ENCODE measurements around the gene RNF135. TPM values are rescaled to one million over a fixed set of nuclear protein-coding genes. Genes with fewer than 3 reads are reported as not detected.
"Not testable (repeated sequence)": the region's sequence is repeated elsewhere in the genome, so short reads cannot be mapped to it uniquely, and the experiment has no call there.

The RNF135 gene
- total RNA-seq, 1 experiment from 2014 or later: 24.4 TPM

- no peak for DNase-seq (ENCODE audit: low spot score)
These were observed 27.0 kb downstream of the RNF135 start for GRCh38 chr17:30997842-30998241.

DNA sequence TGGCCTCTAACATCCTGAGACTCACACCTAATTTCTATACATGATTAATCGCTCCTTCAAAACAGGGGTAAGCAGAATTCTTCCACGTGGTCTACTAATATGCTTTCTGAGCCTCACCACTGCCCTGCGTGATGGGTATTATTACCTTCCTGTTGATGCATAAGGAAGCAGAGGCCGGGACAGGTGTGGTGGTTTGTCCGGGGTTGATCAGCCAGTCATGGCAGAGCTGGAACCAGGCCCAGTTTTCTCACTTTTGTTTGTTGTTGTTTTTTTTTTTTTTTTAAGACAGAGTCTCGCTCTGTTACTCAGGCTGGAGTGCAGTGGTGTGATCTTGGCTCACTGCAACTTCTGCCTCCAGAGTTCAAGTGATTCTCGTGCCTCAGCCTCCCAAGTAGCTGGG is 31.2 kb downstream of the RNF135 start:
- DNase-seq (ENCODE audit: low spot score): no peak

DNA sequence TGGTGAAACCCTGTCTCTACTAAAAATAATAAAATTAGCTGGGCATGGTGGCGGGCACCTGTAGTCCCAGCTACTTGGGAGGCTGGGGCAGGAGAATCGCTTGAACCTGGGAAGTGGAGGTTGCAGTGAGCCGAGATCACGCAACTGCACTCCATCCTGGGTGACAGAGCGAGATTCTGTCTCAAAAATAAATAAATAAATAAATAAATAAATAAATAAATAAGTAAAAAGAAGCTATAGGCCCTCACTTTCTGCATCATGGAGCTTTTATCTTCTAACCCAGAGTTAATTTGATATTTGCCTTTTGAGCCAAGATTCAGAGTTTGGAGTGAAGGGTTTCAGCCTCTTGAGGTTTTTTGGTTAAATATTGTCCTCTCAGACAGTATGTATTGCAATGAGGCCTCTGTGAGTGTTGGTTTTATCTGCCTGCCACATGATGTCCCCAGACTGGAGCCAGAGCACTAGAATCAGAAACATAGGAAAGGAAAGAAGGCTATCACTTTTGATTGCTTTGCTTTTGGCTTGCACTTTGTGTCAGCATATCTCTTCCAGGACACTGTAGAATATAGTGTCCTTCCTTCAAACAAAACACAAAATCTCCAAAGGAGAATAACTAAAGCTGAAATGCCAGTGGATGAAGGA is 32.5 kb downstream of the RNF135 start:
- no peak for DNase-seq (ENCODE audit: low spot score)

GRCh38 chr17:31004160-31004559 is 33.3 kb downstream of the RNF135 start:
- DNase-seq (ENCODE audit: low spot score): no peak

DNA sequence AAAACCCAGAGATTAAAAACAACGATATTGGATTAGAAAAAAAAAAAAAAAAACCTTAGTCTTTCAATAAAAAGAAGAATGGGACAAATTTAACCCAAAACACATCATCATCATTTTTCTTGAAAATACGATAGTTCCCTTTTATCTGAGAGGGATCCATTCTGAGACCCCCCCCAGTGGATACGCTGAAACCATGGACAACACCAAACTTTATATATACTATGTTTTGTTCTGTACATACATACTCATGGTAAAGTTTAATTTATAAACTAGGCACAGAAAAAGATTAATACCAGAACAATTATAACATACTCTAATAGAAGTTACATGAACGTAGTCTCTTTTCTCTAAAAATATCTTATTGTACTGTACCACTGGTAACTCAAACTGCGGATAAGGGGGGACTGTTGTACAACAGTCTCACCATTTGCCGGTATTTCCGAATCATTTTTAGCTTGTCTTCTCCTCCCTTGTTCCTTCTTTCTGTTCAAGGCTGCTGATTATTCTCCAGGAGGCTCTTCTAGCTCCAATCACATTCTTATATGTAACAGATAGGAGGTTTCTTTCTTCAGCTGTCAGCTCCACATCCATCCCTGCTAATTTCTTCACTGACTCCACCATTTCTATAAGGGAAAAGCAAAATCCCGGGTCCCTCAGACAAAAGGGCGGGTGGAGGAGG is 37.0 kb downstream of the RNF135 start:
- no peak for DNase-seq (ENCODE audit: low spot score)

DNA sequence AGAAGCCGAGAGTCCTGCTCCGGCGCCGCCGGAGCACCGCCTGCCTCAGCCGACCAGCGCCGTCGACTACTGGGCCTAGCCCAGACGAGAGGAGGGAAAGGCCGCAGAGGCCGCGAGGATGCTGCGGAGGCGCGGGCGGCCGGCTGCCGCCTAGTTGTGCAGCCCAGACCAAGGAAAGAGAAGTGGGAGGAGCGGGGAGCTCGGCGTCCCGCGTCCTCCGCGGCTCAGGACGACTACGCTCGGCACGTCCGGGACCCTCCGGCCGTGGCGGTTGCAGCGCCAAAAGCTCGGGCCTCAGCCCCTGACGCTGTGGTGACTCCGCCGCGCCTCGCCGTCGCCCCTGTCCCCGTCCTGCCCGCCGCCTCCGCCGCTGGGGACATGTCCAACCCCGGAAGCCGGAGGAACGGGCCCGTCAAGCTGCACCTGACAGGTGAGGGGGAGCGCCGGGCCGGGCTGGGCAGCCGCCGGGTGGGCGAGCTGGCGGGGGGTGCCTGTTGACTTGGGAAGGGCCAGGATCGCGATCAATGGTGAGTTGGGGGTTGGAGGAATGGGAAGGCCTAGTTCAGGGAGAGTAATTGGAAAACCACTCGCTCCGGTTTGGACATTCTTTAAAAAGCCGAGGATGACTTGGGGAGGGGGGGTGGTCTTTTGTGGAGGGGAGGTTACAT is 37.7 kb downstream of the RNF135 start:
- DNase-seq (ENCODE audit: low spot score): no peak

DNA sequence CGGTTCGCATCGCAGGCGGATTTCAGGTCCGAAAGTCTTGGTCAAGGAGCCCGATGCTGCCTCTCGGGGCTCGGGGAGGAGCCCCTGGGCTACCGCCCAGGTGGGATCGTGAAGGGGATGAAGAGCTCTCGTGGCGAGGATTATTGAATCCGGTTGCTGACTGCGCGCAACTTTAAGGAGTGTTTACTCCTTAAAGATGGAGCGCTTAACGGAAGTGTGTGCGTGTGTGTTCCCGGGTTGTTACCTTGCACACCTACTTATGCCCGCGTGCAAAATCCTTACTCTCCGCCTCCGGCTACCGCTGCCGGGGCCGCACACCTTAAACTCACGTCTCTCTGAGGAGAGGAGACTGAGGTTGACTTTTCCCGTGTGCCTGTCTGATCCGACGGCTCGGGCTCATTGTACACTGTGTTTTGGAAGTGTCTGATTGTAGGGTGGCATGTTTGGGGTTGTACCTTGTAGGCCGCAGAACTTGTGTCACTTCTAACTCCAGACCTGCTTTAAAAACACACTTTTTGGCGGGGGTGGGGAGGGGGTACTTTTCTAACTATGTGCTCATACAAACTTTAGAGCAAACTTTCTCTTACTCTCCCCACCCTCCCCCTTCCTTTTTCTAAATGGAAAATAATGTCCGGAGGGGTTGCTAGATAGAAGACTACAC is 38.3 kb downstream of the RNF135 start:
- DNase-seq (ENCODE audit: low spot score): not testable (repeated sequence)

DNA sequence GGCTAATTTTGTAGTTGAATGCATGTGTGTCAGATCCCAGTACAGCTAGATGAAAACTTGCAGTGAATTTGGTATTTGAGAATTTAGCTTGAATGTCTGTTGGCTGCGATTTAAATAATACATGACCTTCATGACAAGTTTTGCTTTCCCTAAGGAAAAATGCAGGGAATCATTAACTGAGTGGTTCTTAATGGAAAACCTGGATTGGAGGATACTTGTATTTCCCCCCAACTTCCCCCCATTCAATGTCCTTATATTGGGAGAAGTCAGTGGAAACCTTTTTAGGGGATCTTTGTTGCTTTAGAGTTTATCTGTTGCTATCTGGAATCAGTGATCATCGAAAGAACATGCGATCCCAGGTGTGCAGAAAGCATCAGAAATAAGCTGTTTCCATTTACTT is 39.2 kb downstream of the RNF135 start:
- not testable (repeated sequence) for DNase-seq (ENCODE audit: low spot score)

GRCh38 chr17:31013844-31014243 is 43.0 kb downstream of the RNF135 start:
- DNase-seq (ENCODE audit: low spot score): no peak

DNA sequence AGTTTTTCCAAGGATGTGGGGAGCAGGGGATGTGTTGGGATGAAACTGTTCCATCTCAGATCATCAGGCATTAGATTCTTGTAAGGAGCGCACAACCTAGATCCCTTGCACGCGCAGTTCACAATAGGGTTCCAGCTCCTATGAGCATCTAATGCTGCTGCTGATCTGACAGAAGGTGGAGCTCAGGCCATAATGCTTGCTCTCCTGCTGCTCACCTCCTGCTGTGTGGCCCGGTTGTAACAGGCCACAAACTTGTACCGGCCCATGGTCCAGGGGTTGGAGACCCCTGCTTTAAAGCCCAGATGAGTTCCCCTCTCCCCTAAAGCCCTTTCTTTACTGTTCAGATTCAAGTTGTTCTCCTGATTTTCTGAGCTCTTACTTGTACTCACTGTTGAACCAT is 44.8 kb downstream of the RNF135 start:
- no peak for DNase-seq (ENCODE audit: low spot score)

GRCh38 chr17:31019004-31019403 is 48.2 kb downstream of the RNF135 start:
- no peak for DNase-seq (ENCODE audit: low spot score)

DNA sequence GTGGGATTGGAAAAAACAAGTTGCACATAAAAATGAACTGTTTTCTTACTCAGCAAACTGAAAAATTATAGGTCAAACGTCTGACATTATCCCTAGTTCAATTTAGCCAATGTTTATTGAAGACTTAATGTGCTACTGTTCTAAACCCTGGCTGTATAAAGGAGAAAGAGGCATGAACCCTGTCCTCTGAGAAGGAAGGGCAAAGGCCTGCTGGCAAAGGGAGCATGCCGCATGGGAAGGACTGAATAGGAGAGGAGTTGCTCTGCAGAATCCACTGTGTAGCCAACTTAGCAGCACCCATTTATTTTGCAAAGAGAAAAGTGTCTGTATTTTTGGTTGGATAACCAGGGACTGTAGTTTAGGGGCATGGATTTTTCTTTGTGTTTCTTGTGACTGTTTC is 52.3 kb downstream of the RNF135 start:
- not testable (repeated sequence) for DNase-seq (ENCODE audit: low spot score)

DNA sequence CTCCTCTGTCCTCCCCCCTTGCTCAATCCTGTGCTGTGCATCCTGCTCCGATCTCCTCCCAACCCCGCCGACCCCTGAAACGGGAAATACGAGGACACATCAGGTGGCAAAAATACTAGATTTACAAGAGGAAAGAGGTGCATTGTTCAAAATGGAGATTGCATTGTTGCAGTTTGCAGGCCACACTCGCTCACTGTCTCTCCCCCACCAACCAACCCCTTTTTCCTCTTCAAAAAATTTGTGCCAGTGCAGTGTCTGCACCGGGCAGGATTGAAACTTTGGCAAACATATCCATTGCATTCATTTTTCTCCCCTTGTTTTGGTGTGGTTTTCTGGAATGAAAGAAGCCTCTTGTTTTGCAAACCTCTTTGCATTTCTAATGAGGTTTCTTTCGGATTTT is 61.0 kb downstream of the RNF135 start:
- no peak for DNase-seq (ENCODE audit: low spot score)

- not testable (repeated sequence) for DNase-seq (ENCODE audit: low spot score)
These were observed 64.8 kb downstream of the RNF135 start for GRCh38 chr17:31035611-31036010.

DNA sequence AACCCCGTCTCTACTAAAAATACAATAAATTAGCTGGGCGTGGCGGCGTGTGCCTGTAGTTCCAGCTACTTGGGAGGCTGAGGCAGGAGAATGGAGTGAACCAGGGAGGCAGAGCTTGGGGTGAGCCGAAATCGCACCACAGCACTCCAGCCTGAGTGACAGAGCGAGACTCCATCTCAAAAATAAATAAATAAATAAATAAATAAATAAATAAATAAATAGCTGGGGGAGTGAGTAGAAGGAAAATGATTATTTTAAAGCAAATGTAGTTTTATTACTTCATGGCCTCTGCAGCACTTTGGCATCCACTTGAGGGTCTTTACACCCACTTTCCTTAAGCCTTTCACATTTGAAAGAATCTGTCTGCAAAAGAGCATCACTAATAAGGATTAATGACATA is 70.0 kb downstream of the RNF135 start:
- not testable (repeated sequence) for DNase-seq (ENCODE audit: low spot score)

DNA sequence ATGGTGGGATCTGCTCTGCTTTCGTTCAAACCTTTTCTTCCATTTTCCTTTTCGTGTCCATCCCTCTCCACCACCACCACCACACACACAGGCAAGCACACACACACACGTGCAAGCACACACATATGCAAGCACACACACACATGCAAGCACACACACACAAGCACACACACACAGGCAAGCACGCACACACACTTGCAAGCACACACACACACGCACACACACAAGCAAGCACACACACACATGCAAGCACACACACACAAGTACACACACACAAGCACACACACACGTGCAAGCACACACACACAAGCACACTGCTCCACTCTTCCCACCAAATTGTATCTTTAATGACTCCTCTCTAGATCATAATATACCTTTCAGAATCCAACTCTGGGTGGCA is 71.5 kb downstream of the RNF135 start:
- DNase-seq (ENCODE audit: low spot score): not testable (repeated sequence)

GRCh38 chr17:31046856-31047425 is 76.1 kb downstream of the RNF135 start:
- not testable (repeated sequence) for DNase-seq (ENCODE audit: low spot score)

DNA sequence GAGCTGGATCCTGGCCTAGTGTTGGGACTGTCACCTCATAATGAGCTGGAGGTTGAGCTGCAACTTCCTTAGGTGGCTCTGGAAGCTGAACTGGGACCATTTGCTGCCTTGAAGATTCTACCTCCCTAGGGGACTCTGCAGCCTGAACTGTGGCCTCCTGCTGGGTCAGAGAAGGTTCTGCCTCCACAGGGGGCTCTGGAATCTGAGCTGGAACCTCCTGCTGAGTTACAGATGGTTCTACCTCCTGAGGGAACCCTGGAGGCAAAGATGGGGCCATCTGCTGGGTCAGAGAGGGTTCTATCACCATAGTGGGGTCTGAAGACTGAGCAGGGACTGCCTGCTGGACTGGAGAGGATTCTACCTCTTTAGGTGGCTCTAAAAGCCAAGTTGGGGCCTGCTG is 77.3 kb downstream of the RNF135 start:
- DNase-seq (ENCODE audit: low spot score): no peak

DNA sequence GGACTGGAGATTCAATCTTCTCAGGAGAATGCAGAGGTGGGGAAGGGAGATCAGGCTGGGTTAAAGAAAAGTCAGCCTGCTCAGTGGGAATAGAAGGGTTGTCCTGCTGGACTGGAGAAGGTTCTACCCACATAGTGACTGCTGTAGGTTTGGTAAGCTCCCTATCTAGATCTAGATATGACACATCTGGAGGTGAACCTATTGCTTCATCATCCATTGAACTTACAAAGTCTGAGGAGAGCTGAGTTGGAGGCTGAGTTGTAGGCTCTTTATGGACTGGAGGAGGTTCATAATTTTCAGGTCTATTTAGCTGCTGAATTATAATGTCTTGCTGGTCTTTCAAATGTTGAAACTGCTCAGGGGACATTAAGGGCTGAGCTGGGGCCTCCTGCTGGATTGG is 77.9 kb downstream of the RNF135 start:
- no peak for DNase-seq (ENCODE audit: low spot score)
